Neural cell (in vitro differentiated cells): ENCODE measurements around the gene TMED8. TPM values are rescaled to one million over a fixed set of nuclear protein-coding genes. Genes with fewer than 3 reads are reported as not detected.

Experiments used
- H2AFZ ChIP-seq: fragments of 200-600, 300-800 bp; sonication (generic), shearing (Covaris generic); 2 replicates; pipeline ENCODE4 v1.6.0; 2014; ENCODE audit warnings: low read depth, mild to moderate bottlenecking, antibody characterized with exemption, low read length, moderate library complexity
- H3F3A ChIP-seq: fragments of 200-600 bp; shearing (Covaris generic); 2 replicates; pipeline ENCODE4 v1.6.1; 2016; ENCODE audit warnings: mild to moderate bottlenecking, moderate library complexity, mixed read lengths, antibody characterized with exemption, low read length; ENCODE audit not compliant: insufficient read depth, poor library complexity, severe bottlenecking
- H3K27ac ChIP-seq: fragments of 200-600, 300-800 bp; sonication (generic), shearing (Covaris generic); 2 replicates; pipeline ENCODE4 v1.5.1; 2014; ENCODE audit warnings: mild to moderate bottlenecking, low read length, moderate library complexity
- H3K27me3 ChIP-seq: fragments of 300-800, 200-600 bp; sonication (generic), shearing (Covaris generic); 2 replicates; pipeline ENCODE4 v1.6.0; 2014; ENCODE audit warnings: mild to moderate bottlenecking, low read depth, low read length, moderate library complexity; ENCODE audit not compliant: insufficient read depth
- H3K36me3 ChIP-seq: fragments of 300-800, 200-600 bp; sonication (generic), shearing (Covaris generic); 2 replicates; pipeline ENCODE4 v1.5.1; 2014; ENCODE audit warnings: mild to moderate bottlenecking, antibody characterized with exemption, low read length, moderate library complexity; ENCODE audit not compliant: insufficient read depth
- H3K4me2 ChIP-seq: fragments of 300-800, 200-600 bp; sonication (generic), shearing (Covaris generic); 2 replicates; pipeline ENCODE4 v1.6.0; 2014; ENCODE audit warnings: mild to moderate bottlenecking, low read length
- H3K4me3 ChIP-seq: fragments of 300-800, 200-600 bp; sonication (generic), shearing (Covaris generic); 2 replicates; pipeline ENCODE4 v1.5.1; 2014; ENCODE audit warnings: mild to moderate bottlenecking, low read length, moderate library complexity
- H3K79me2 ChIP-seq: fragments of 200-600 bp; shearing (Covaris generic); replicated peaks from 2 replicates; pipeline ENCODE4 v1.6.0; 2014; ENCODE audit warnings: mild to moderate bottlenecking, low read length, moderate library complexity; ENCODE audit not compliant: insufficient read depth
- H3K9ac ChIP-seq: fragments of 300-800, 200-600 bp; sonication (generic), shearing (Covaris generic); 2 replicates; pipeline ENCODE4 v1.6.1; 2016; ENCODE audit warnings: mild to moderate bottlenecking, low read length, mixed read lengths
- H3K9me2 ChIP-seq: fragments of 200-600 bp; shearing (Covaris generic); 2 replicates; pipeline ENCODE4 v1.6.1; 2016; ENCODE audit warnings: mild to moderate bottlenecking, low read length, mixed read lengths; ENCODE audit not compliant: insufficient read depth
- H3K9me3 ChIP-seq: fragments of 200-600, 300-800 bp; sonication (generic), shearing (Covaris generic); 2 replicates; pipeline ENCODE4 v1.6.1; 2016; ENCODE audit warnings: mild to moderate bottlenecking, mixed run types, low read length, moderate library complexity, mixed read lengths
- H4K20me1 ChIP-seq: fragments of 200-600 bp; shearing (Covaris generic); 2 replicates; pipeline ENCODE4 v1.6.1; 2016; ENCODE audit warnings: mild to moderate bottlenecking, mixed run types; ENCODE audit not compliant: insufficient read depth
- EP300 ChIP-seq: fragments of 450-650 bp; conservative IDR thresholded peaks from 2 replicates; pipeline ENCODE4 v1.6.1; 2014; ENCODE audit warnings: antibody characterized with exemption, mild to moderate bottlenecking, moderate library complexity; ENCODE audit not compliant: poor library complexity, severe bottlenecking
- EZH2 ChIP-seq: fragments of 200-600, 300-800 bp; shearing (Covaris generic), sonication (generic); IDR thresholded peaks from 2 replicates; pipeline ENCODE4 v1.6.1; 2014; ENCODE audit warnings: antibody characterized with exemption, low read length, borderline replicate concordance, mild to moderate bottlenecking; ENCODE audit not compliant: insufficient read depth, poor library complexity, severe bottlenecking
- MXI1 ChIP-seq: fragments of 450-650 bp; conservative IDR thresholded peaks from 2 replicates; pipeline ENCODE4 v1.6.1; 2014; ENCODE audit warnings: antibody characterized with exemption, mild to moderate bottlenecking; ENCODE audit not compliant: poor library complexity, severe bottlenecking
- POLR2AphosphoS5 ChIP-seq: IDR thresholded peaks from 2 replicates; pipeline ENCODE4 v1.6.1; 2012
- RAD21 ChIP-seq: fragments of 450-650 bp; conservative IDR thresholded peaks from 2 replicates; pipeline ENCODE4 v1.6.1; 2014; ENCODE audit warnings: antibody characterized with exemption, mild to moderate bottlenecking, moderate library complexity
- SMC3 ChIP-seq: fragments of 450-650 bp; conservative IDR thresholded peaks from 2 replicates; pipeline ENCODE4 v1.6.1; 2014; ENCODE audit warnings: antibody characterized with exemption, mild to moderate bottlenecking, moderate library complexity; ENCODE audit not compliant: poor library complexity
- TAF1 ChIP-seq: IDR thresholded peaks from 2 replicates; pipeline ENCODE4 v1.6.1; 2012; ENCODE audit warnings: low read depth
- polyA plus RNA-seq: library from polyadenylated mRNA; depleted of rRNA; stranded (reverse); fragments of >200 nt; gene quantifications from 2 replicates; pipeline ENCODE4 v1.2.3, GENCODE V29; 2014
- TF ChIP-seq, protein P1 (sequence below): fragments of 450-650 bp; IDR thresholded peaks from 2 replicates; pipeline ENCODE4 v1.5.1; 2014; ENCODE audit warnings: antibody characterized with exemption, mild to moderate bottlenecking, moderate library complexity; ENCODE audit not compliant: poor library complexity, severe bottlenecking
- TF ChIP-seq, protein P2 (sequence below): IDR thresholded peaks from 2 replicates; pipeline ENCODE4 v1.6.1; 2012; ENCODE audit warnings: borderline replicate concordance

Gene TMED8
- polyA plus RNA-seq, 1 donor from 2014 or later, result 16.5 TPM

DNA sequence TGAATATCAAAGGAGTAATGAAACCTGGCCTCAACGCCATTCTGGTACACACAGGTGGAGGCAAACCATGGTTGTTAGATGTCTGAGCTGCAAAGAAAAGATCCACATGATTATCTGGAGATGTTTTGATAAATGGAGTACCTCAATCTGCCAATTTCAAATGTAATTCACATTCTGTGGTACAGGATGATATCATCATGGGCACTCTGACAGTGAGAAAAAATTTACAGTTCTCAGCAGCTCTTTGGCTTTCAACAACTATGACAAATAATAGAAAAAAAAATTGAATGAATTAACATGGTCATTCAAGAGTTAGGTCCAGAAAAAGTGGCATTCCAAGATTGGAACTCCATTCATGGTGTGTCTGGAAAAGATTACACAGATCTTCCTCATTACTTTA, 17.3 kb downstream of the TMED8 start:
- H2AFZ ChIP-seq, result no peak overlapping the region
- H3K4me3 ChIP-seq, result no peak overlapping the region
- H3K9me2 ChIP-seq, result no peaks in the 10 kb centered on the region
- H3K79me2 ChIP-seq, result peaks cover 6% of the 10 kb centered on the region
- H3K27ac ChIP-seq, result no peak overlapping the region
- no peaks in the 10 kb centered on the region for H3K9me3 ChIP-seq
- no peaks in the 10 kb centered on the region for H3K36me3 ChIP-seq
- no peaks in the 10 kb centered on the region for H3F3A ChIP-seq
- H3K9ac ChIP-seq, result no peak overlapping the region
- H4K20me1 ChIP-seq, result no peaks in the 10 kb centered on the region
- no peaks in the 10 kb centered on the region for H3K27me3 ChIP-seq
- TF ChIP-seq MXI1, result no peak
- TF ChIP-seq, protein P1, sequence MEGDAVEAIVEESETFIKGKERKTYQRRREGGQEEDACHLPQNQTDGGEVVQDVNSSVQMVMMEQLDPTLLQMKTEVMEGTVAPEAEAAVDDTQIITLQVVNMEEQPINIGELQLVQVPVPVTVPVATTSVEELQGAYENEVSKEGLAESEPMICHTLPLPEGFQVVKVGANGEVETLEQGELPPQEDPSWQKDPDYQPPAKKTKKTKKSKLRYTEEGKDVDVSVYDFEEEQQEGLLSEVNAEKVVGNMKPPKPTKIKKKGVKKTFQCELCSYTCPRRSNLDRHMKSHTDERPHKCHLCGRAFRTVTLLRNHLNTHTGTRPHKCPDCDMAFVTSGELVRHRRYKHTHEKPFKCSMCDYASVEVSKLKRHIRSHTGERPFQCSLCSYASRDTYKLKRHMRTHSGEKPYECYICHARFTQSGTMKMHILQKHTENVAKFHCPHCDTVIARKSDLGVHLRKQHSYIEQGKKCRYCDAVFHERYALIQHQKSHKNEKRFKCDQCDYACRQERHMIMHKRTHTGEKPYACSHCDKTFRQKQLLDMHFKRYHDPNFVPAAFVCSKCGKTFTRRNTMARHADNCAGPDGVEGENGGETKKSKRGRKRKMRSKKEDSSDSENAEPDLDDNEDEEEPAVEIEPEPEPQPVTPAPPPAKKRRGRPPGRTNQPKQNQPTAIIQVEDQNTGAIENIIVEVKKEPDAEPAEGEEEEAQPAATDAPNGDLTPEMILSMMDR, result no peak
- TF ChIP-seq SMC3, result no peak
- no peak for TF ChIP-seq TAF1
- TF ChIP-seq EZH2, result no peak
- TF ChIP-seq, protein P2, sequence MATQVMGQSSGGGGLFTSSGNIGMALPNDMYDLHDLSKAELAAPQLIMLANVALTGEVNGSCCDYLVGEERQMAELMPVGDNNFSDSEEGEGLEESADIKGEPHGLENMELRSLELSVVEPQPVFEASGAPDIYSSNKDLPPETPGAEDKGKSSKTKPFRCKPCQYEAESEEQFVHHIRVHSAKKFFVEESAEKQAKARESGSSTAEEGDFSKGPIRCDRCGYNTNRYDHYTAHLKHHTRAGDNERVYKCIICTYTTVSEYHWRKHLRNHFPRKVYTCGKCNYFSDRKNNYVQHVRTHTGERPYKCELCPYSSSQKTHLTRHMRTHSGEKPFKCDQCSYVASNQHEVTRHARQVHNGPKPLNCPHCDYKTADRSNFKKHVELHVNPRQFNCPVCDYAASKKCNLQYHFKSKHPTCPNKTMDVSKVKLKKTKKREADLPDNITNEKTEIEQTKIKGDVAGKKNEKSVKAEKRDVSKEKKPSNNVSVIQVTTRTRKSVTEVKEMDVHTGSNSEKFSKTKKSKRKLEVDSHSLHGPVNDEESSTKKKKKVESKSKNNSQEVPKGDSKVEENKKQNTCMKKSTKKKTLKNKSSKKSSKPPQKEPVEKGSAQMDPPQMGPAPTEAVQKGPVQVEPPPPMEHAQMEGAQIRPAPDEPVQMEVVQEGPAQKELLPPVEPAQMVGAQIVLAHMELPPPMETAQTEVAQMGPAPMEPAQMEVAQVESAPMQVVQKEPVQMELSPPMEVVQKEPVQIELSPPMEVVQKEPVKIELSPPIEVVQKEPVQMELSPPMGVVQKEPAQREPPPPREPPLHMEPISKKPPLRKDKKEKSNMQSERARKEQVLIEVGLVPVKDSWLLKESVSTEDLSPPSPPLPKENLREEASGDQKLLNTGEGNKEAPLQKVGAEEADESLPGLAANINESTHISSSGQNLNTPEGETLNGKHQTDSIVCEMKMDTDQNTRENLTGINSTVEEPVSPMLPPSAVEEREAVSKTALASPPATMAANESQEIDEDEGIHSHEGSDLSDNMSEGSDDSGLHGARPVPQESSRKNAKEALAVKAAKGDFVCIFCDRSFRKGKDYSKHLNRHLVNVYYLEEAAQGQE, result no peak
- no peak for TF ChIP-seq RAD21
- no peak for TF ChIP-seq EP300
- no peak for TF ChIP-seq POLR2AphosphoS5
- no peak overlapping the region for H3K4me2 ChIP-seq

DNA sequence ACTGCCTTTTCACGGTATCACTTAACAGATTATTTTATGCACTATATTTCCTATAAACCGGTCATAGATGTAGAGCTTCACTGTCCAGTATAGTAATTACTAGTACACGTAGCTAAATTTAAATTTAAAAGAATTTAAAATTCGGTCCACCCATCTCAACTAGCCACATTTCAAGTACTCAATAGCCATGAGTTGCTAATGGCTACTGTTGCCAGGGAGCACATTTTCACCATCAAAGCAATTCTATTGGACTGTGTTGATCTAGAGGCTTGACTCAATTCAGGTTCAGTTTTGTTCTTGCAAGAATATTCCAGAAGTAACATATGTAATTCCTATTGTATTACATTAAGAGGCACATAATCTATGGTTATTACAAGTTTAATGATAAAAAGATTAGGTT, 20.0 kb downstream of the TMED8 start:
- Histone ChIP-seq H3K4me2 (no peak overlapping the region), H3F3A (no peaks in the 10 kb centered on the region), H4K20me1 (no peaks in the 10 kb centered on the region), H3K9me2 (no peaks in the 10 kb centered on the region), H3K27ac (no peak overlapping the region), H3K27me3 (no peaks in the 10 kb centered on the region), H3K9ac (no peak overlapping the region), H3K9me3 (no peaks in the 10 kb centered on the region), H3K4me3 (no peak overlapping the region), H3K79me2 (peaks cover 2% of the 10 kb centered on the region), H3K36me3 (no peaks in the 10 kb centered on the region), H2AFZ (no peak overlapping the region)
- TF ChIP-seq RAD21, result no peak
- TF ChIP-seq EZH2, result no peak
- TF ChIP-seq, protein P1, result no peak
- no peak for TF ChIP-seq POLR2AphosphoS5
- no peak for TF ChIP-seq MXI1
- no peak for TF ChIP-seq TAF1
- TF ChIP-seq EP300, result no peak
- TF ChIP-seq, protein P2, result no peak
- no peak for TF ChIP-seq SMC3
